B cell (primary cell): ENCODE results near the gene SGIP1.

Experiments
- CTCF ChIP-seq: fragments of 200-600 bp; IDR thresholded peaks from one replicate; pipeline ENCODE4 v1.8.0; 2022; ENCODE audit warnings: antibody characterized with exemption, mild to moderate bottlenecking
- EZH2 ChIP-seq: IDR thresholded peaks from 2 replicates; pipeline ENCODE4 v1.6.1; 2012; ENCODE audit warnings: borderline replicate concordance, low read depth, mild to moderate bottlenecking, moderate library complexity, low read length; ENCODE audit not compliant: insufficient read depth, poor library complexity, severe bottlenecking

- TF ChIP-seq CTCF (no peak), EZH2 (no peak)
Measured at GRCh38 chr1:66774438-66774837, 240.5 kb downstream of the SGIP1 start.
